ENCODE measurements around the gene CCT8. TPM values are rescaled to one million over a fixed set of nuclear protein-coding genes. Genes with fewer than 3 reads are reported as not detected.

The CCT8 gene
- 175 and 209 TPM in 2 replicates for total RNA-seq

GRCh38 chr21:29073222-29074006 lies at the start of gene CCT8:
Gene CCT8 (minus strand): TSS chr21:29073648. CDS start chr21:29073590, 58 bp downstream.

GRCh38 chr21:29024474-29025327 lies 48.7 kb downstream of the CCT8 start, which contains the start of gene USP16:
Gene USP16 (plus strand): TSS chr21:29024668. CDS start chr21:29027914, 3,246 bp downstream.

Other genes starting within 250 kb of the CCT8 start
- 28.0 and 43.4 TPM in 2 replicates for gene LTN1, start 80.8 kb downstream of the CCT8 start, total RNA-seq
- 15.3 and 21.5 TPM in 2 replicates for gene RWDD2B, start 54.3 kb downstream of the CCT8 start, total RNA-seq
- gene USP16, start 49.0 kb downstream of the CCT8 start, total RNA-seq, result 40.9 and 45.7 TPM in 2 replicates
- 15.1 and 26.6 TPM in 2 replicates for gene MAP3K7CL, start 57.0 kb upstream of the CCT8 start, total RNA-seq
- gene BACH1, start 225.3 kb upstream of the CCT8 start, total RNA-seq, result 167 and 274 TPM in 2 replicates